AG04449 (cell line): ENCODE measurements around the gene OR2AG2.
"Not testable (repeated sequence)": the region's sequence is repeated elsewhere in the genome, so short reads cannot be mapped to it uniquely, and the experiment has no call there.

Experiments used
- CTCF ChIA-PET: fragments of 350-600 bp; formaldehyde crosslinking; extraction: SDS; loops from one replicate; lab custom pipeline; 2021; ENCODE audit warnings: antibody characterized with exemption; lab: Yijun Ruan, JAX
- POLR2A ChIA-PET: fragments of 400-600, 350-600 bp; formaldehyde crosslinking; extraction: SDS; loops from one replicate; lab custom pipeline; 2020; ENCODE audit warnings: antibody characterized with exemption, inconsistent platforms; lab: Yijun Ruan, JAX
- DNase-seq: peaks from one replicate; pipeline ENCODE4 v3.0.0-alpha.2; 2010; ENCODE audit warnings: low read depth, low spot score
- H3K4me3 ChIP-seq: 2 replicates; pipeline ENCODE4 v1.5.1; 2011; ENCODE audit warnings: low read depth, mild to moderate bottlenecking, control low read depth, low read length
- CTCF ChIP-seq: IDR thresholded peaks from one replicate; pipeline ENCODE4 v1.5.1; 2011; ENCODE audit warnings: mild to moderate bottlenecking, moderate library complexity, low read length, control low read depth, inconsistent platforms; ENCODE audit not compliant: insufficient read depth; ENCODE audit errors: missing control alignments

Gene OR2AG2, protein sequence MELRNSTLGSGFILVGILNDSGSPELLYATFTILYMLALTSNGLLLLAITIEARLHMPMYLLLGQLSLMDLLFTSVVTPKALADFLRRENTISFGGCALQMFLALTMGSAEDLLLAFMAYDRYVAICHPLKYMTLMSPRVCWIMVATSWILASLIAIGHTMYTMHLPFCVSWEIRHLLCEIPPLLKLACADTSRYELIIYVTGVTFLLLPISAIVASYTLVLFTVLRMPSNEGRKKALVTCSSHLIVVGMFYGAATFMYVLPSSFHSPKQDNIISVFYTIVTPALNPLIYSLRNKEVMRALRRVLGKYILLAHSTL

GRCh38 chr11:6771926-6772893, at the start of gene OR2AG2:
TSS of gene OR2AG2 (minus strand) at chr11:6771976. CDS start at chr11:6768957, 3,019 bp downstream.
- no peak for DNase-seq
- ChIA-PET CTCF (interaction anchor here (1.7 kb wide), 1 partner anchor 15 kb away, joined by 4 read pairs; no protein-coding TSS in a partner anchor), POLR2A (no interaction called here)
- no peak within 1 kb of the TSS for H3K4me3 ChIP-seq
- TF ChIP-seq CTCF: no peak

DNA sequence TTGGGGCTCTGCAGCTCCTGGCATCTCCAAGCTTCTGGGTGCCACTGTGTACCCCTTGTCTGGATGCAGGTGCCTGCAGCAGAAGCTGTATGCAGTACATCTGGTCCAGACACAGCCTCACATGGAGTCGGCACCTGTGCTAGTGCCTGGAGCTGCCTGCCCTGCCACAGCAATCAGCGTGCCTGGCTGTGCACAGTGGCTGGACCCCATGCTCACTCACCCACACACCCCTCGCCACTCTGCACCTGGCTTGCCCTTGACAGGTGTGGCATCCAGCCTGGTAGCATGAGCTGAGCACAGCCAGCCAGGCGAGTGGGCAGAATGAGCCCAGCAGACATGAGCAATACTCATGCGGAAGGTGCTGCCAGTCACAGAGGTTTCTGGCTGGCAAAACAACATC, 47.2 kb upstream of the OR2AG2 start:
- DNase-seq: no peak
- H3K4me3 ChIP-seq: no peak overlapping the region
- ChIA-PET CTCF (no interaction called here), POLR2A (no interaction called here)
- no peak for TF ChIP-seq CTCF

DNA sequence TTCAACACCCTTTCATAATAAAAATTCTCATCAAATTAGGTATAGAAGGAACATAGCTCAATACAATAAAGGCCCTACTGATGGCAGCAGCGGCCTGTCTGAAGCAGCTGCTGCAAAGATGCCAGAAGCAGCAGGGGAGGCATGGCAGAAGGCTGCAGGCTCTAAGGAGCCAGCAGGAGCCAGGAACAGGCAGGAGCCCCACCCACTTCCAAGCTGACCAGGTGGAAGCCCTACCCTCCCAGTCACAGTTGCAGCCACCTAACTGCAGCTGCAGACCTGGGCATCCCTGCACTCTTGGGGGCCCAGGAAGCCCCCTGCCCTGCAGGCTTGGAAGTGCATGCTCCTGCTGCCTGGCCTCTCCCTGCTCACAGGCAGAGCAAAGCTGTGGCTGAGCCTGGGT, 45.9 kb upstream of the OR2AG2 start:
- CTCF ChIA-PET: no interaction called here
- no peak for TF ChIP-seq CTCF
- no peak for DNase-seq
- POLR2A ChIA-PET: no interaction called here
- no peak overlapping the region for H3K4me3 ChIP-seq

DNA sequence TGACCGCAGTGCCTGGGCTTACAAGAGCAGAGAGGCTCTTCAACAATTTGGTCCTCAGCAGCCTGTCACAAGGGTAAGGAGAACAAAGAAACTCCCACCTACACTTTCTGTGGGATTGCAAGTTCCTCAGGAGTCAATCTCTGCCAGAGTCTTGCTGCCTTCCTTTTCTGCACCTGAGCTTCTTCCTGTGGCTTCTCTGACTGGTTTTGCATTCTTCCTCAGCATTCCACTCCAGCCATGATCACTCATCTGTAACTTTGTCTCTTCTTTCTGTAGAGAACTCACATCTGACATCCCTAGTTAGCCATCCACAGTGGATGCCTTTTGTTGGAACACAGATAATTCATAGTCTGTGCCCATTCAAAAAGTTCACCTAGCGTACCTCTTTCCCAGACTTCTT, 41.9 kb upstream of the OR2AG2 start:
- no peak overlapping the region for H3K4me3 ChIP-seq
- DNase-seq: no peak
- CTCF ChIA-PET: interaction anchor here (1.0 to 1.8 kb wide), 3 partner anchors 10 to 465 kb away, joined by 3 to 11 read pairs (median 3); no protein-coding TSS in a partner anchor
- TF ChIP-seq CTCF: no peak
- POLR2A ChIA-PET: no interaction called here

- H3K4me3 ChIP-seq: no peak overlapping the region
- ChIA-PET CTCF (interaction anchor here (0.5 to 3.1 kb wide), 34 partner anchors 8 to 882 kb away, joined by 3 to 21 read pairs (median 4); partner anchors contain the start of genes NLRP14, OR6A2, ZNF214 and ZNF215), POLR2A (no interaction called here)
- DNase-seq: no peak
- TF ChIP-seq CTCF: peak; percentile 78
Observed at GRCh38 chr11:6812390-6813005, 40.7 kb upstream of the OR2AG2 start.

DNA sequence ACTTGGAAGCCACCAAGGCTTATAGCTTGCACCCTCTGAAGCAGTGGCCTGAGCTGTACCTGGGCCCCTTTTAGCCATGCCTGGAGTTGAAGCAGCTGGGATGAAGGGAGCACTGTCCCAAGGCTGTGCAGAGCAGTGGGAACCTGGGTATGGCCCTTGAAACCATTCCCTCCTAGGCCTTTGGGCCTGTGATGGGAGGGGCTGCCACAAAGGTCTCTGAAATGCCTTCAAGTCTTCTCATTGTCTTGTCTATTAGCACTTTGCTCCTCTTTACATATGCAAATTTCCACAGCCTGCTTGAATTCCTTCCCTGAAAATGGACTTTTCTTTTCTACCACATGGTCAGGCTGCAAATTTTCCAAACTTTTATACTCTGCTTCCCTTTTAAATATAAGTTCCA, 29.3 kb upstream of the OR2AG2 start:
- H3K4me3 ChIP-seq, POLR2A ChIA-PET, DNase-seq: not testable (repeated sequence)
- CTCF ChIA-PET: interaction anchor here (2.5 kb wide), 1 partner anchor 11 kb away, joined by 11 read pairs; no protein-coding TSS in a partner anchor
